ENCODE results near the gene SMG6.
A peak's percentile ranks its signal among the peaks of the same experiment; 100 is the strongest.

The SMG6 gene

DNA sequence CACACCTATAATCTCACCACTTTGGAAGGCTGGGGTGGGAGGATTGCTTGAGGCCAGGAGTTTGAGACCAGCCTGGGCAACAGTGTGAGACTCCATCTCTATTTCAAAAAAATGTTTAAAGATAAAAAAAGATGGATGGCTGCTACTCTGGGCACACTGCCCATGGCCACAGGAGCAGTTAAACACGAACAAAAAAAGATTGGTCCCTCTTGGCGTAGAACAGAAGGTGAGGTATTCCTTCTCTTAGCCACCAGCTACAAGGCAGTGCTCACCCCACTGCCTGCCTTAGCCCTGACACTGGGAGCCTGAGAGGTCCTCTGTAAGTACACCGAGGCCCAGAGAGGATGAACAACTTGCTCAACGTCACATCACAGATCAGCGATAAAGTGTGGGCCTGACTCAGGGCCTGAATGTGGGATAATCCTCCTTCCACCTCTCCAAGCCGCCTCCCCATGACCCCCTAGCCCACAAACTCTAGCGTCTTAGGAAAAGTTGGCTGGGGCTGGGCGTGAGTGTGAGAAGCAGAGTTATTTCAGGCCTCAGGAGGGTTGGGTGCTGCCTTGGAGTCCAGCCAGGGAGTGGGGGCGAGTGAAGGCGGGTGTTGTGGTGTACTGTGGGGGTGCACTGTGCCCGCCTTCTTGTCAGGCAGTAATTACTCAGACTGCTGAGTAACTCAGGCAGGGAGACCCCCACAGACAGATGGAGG lies 275.9 kb downstream of the SMG6 start:
- H3K36me3 Mint-ChIP-seq (ENCODE audit: low read depth): no peaks in the 10 kb centered on the region
- H3K27me3 Mint-ChIP-seq (ENCODE audit: low read depth, poor library complexity): peaks cover 69% of the 10 kb centered on the region
- no peak for DNase-seq
- no peak overlapping the region for H3K27ac Mint-ChIP-seq
- H3K9me3 Mint-ChIP-seq: peaks cover 4% of the 10 kb centered on the region
- TF ChIP-seq, protein P1, sequence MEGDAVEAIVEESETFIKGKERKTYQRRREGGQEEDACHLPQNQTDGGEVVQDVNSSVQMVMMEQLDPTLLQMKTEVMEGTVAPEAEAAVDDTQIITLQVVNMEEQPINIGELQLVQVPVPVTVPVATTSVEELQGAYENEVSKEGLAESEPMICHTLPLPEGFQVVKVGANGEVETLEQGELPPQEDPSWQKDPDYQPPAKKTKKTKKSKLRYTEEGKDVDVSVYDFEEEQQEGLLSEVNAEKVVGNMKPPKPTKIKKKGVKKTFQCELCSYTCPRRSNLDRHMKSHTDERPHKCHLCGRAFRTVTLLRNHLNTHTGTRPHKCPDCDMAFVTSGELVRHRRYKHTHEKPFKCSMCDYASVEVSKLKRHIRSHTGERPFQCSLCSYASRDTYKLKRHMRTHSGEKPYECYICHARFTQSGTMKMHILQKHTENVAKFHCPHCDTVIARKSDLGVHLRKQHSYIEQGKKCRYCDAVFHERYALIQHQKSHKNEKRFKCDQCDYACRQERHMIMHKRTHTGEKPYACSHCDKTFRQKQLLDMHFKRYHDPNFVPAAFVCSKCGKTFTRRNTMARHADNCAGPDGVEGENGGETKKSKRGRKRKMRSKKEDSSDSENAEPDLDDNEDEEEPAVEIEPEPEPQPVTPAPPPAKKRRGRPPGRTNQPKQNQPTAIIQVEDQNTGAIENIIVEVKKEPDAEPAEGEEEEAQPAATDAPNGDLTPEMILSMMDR (IDR thresholded peaks at IDR 0.05): no peak
- H3K4me3 Mint-ChIP-seq: no peak overlapping the region
- peaks cover 35% of the 10 kb centered on the region for H3K4me1 Mint-ChIP-seq

DNA sequence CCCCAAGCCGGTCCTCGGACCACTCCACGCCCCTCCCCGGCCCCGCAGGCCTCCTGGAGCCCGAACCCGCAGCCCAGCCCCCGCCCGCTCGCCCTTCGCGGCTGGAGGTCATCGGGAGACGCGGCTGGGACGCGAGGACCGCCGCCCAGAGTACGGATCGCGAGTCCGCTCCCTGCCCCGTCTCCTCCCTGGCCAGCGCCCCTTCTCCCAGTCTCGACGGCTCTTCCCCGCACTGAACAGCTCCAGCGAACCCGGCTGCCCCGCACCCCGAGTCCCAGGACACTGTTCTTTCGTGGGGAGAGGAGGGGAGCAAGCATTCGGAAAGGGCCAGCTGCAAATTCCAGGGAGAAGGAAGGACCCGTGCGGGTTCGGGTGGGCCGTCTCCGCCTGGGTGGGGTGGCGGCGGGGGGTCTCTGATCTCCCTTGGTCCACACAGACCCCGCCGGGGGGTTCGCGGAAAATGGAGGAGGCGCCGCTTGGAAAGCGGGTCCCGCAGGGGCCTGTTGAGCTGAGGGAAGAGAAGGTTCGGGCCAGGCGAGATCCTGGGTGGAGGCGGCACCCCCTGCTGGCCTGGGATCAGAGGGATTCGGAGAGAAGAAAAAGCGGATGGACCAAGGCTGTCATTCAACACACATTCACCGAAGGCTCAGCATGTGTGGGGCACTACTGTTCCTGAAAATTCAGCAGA lies 277.8 kb downstream of the SMG6 start:
- Mint-ChIP-seq H3K4me3 (peak overlapping the region; percentile 76), H3K27me3 (ENCODE audit: low read depth, poor library complexity) (peaks cover 76% of the 10 kb centered on the region), H3K27ac (no peak overlapping the region), H3K36me3 (ENCODE audit: low read depth) (no peaks in the 10 kb centered on the region), H3K9me3 (peaks cover 4% of the 10 kb centered on the region), H3K4me1 (peaks cover 37% of the 10 kb centered on the region)
- TF ChIP-seq, protein P1 (IDR thresholded peaks at IDR 0.05): peak; percentile 56
- peak; percentile 79 for DNase-seq

DNA sequence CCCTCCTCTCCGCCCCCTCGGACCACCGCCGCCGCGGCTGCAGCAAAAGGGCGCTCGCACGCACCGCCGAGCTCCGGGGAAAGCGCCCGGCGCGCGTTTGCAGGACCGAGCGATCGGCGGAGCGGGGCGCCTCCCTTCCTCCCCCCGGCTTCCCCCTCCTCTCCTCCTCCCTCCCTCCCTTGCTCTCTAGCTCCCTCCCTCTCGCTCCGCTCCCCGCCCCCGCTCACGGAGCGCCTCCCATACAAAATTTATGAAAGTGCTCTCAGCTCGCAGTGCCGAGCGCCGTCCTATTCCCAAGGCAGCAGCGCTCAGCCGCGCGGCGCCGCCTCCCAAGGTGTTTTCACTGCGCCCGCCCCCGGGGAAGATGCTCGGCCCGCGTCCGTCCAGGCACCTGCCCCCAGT lies 278.4 kb downstream of the SMG6 start, which contains the start of gene RTN4RL1:
TSS of gene RTN4RL1 (minus strand) at position 115 of the 402 bp plus-strand sequence. CDS start 469 bp downstream, outside the sequence.
- Mint-ChIP-seq H3K4me3 (peak within 1 kb of the TSS; percentile 79), H3K4me1 (peaks cover 38% of the 10 kb centered on the region), H3K27ac (no peak within 1 kb of the TSS), H3K9me3 (peaks cover 4% of the 10 kb centered on the region), H3K36me3 (ENCODE audit: low read depth) (no peaks in the 10 kb centered on the region), H3K27me3 (ENCODE audit: low read depth, poor library complexity) (peaks cover 82% of the 10 kb centered on the region)
- TF ChIP-seq, protein P1 (IDR thresholded peaks at IDR 0.05): no peak
- peak; percentile 72 for DNase-seq

DNA sequence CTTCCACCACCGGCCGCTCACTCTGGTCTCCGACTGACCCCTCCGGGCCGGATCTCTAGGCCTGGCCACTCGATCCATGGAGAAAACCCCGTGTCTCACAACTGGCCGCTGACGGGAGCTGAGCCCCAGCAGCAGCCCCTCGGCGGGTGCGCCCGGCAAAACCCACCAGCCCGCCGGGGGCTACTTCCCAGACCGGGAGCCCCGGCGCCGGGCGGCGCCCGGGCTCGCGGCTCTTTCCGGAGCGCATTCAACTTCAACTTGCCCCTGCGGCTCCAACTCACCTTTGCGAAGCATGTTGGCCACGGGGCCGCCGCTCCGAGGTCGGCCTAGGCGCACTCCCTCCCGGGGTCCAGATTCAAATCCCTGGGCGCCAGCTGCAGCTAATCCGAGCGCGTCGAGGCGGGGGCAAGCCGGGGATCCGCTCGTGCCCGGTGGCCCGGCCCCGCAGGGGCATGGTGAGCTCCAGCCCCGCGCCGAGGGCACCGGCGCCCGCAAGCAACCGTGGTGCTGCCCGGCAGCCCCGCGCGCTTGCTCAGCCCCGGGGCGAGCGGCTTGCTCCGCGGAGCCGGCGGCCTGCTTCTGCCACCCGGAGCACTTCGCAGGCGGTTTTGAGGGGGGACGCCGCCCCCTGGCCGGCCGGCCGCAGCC lies 278.9 kb downstream of the SMG6 start:
- Mint-ChIP-seq H3K27me3 (ENCODE audit: low read depth, poor library complexity) (peaks cover 87% of the 10 kb centered on the region), H3K27ac (no peak overlapping the region), H3K9me3 (peaks cover 4% of the 10 kb centered on the region), H3K4me3 (peak overlapping the region; percentile 79), H3K4me1 (peaks cover 43% of the 10 kb centered on the region), H3K36me3 (ENCODE audit: low read depth) (no peaks in the 10 kb centered on the region)
- TF ChIP-seq, protein P1 (IDR thresholded peaks at IDR 0.05): no peak
- no peak for DNase-seq

DNA sequence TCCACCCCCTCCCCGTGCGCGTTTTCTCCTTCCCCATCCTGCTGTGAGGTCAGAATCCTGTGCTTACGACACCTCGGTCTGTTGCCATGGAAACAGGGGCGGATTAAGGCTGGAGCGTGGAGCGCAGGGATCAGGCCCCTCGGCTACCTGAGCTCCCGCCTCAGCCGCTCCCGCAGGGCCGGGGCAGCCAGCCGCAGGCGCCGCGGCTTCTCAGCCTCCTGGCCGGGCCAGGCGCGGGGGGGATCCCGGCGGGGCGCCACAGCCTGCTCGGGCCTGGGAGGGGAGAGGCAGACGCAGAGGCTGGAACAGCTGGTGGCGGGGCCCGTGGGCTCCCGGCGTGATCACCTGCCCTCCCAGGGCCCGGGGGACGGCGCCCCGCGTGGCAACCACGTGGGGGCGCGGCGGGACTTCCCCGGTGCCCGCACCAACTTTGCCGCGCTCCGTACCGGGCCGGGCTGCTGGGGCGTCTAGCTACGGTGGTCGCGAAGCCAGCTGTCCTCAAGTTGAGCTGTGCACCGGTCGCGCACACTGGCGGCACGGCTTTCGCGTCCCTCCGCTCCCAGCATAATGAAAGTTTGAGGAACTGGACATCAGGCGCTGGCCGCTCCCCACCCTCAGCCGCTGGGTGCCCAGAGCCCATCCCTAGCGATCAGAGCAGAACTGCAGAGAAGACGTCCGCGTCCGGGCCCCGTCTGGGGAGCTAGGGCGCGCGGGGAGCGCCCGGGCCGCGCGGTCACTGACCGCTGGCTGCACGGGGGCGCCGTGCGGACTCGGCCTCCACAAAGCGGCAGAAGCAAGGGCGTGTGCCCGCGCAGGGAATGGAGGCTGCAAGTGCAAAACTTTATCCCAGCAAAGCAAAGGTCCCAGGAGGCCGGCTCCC lies 279.7 kb downstream of the SMG6 start:
- TF ChIP-seq, protein P1 (IDR thresholded peaks at IDR 0.05): no peak
- DNase-seq: peak; percentile 79
- Mint-ChIP-seq H3K9me3 (peaks cover 4% of the 10 kb centered on the region), H3K4me3 (peak overlapping the region; percentile 79), H3K4me1 (peaks cover 49% of the 10 kb centered on the region), H3K27ac (no peak overlapping the region), H3K27me3 (ENCODE audit: low read depth, poor library complexity) (peaks cover 87% of the 10 kb centered on the region), H3K36me3 (ENCODE audit: low read depth) (no peaks in the 10 kb centered on the region)

All from nephron progenitor cell (in vitro differentiated cells).